Tibial nerve (tissue), 3 donors: ENCODE data around the gene DUX4.
"Not testable (repeated sequence)": the region's sequence is repeated elsewhere in the genome, so short reads cannot be mapped to it uniquely, and the experiment has no call there.

Experiments used
- POLR2A ChIP-seq, 2 donors: fragments of 450-650 bp; IDR thresholded peaks; one replicate each; pipeline ENCODE4 v1.6.1; 2017; ENCODE audit warnings: antibody characterized with exemption in 2 of 2, mild to moderate bottlenecking in 2 of 2, moderate library complexity in 2 of 2
- TF ChIP-seq, protein P1 (sequence below), 5 experiments: fragments of 200-600 bp in 3 of 5; fragments of 450-650 bp in 2 of 5; sonication (generic) in 3 of 5; IDR thresholded peaks; one replicate each; pipeline ENCODE4 v1.5.1; 2016 to 2019; ENCODE audit warnings: antibody characterized with exemption in 5 of 5, mild to moderate bottlenecking in 3 of 5, moderate library complexity in 2 of 5

DNA sequence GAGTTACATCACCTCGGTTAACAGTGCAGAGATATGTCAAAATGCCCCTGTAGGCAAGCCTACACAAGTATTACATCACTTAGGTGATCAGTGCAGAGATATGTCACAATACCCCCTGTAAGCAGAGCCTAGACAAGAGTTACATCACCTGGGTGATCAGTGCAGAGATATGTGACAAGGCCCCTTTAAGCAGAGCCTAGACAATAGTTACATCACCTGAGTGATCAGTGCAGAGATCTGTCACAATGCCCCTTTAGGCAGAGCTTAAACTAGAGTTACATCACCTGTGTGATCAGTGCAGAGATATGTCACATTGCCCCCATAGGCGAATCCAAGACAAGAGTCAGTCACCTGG is 6.1 kb downstream of the DUX4 start:
- TF ChIP-seq, protein P1, sequence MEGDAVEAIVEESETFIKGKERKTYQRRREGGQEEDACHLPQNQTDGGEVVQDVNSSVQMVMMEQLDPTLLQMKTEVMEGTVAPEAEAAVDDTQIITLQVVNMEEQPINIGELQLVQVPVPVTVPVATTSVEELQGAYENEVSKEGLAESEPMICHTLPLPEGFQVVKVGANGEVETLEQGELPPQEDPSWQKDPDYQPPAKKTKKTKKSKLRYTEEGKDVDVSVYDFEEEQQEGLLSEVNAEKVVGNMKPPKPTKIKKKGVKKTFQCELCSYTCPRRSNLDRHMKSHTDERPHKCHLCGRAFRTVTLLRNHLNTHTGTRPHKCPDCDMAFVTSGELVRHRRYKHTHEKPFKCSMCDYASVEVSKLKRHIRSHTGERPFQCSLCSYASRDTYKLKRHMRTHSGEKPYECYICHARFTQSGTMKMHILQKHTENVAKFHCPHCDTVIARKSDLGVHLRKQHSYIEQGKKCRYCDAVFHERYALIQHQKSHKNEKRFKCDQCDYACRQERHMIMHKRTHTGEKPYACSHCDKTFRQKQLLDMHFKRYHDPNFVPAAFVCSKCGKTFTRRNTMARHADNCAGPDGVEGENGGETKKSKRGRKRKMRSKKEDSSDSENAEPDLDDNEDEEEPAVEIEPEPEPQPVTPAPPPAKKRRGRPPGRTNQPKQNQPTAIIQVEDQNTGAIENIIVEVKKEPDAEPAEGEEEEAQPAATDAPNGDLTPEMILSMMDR (IDR thresholded peaks at IDR 0.05), result not testable (repeated sequence)
- TF ChIP-seq POLR2A (IDR thresholded peaks at IDR 0.05), result not testable (repeated sequence)
